Measurements from ENCODE around the gene TSPAN9. TPM values are rescaled to one million over a fixed set of nuclear protein-coding genes. Genes with fewer than 3 reads are reported as not detected.

TSPAN9 gene
- total RNA-seq, 1 experiment from 2014 or later: 13.2 TPM

DNA sequence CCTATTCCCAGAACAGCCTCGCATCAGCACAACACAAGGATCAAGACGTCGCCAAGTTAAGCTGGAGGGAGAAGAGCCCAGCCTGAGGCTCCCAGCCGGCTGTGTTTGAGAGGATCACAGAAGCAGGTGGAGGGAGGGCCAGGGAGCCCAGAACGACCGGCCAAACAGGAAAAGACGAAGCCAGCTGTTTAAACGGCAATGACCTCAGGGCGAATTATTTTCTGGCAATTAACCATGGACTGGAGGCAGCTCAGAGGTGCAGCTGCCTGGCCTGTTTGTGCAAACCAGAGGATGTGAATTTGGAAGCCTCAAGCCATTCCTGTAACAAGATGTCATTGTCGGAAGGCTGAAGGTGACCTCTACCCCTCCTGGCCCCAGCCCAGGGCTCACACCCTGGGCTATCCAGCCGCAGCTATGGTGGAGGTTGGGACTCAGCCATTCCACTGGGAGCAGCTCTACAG lies 238.1 kb downstream of the TSPAN9 start:
- Histone ChIP-seq H3K79me2 (ENCODE audit: insufficient read depth, low read length) (no peaks in the 10 kb centered on the region), H3K4me1 (ENCODE audit: control insufficient read depth in 1 of 2, insufficient read depth in 2 of 2, low read length in 2 of 2) (peaks cover 46 to 72% of the 10 kb centered on the region in 2 experiments), H3K36me3 (ENCODE audit: control insufficient read depth in 1 of 2, insufficient read depth in 2 of 2, low read length in 2 of 2) (no peaks in the 10 kb centered on the region), H3K27me3 (ENCODE audit: insufficient read depth, low read length) (no peaks in the 10 kb centered on the region), H3K4me3 (replicated peaks in 1 of 2; ENCODE audit: low read depth in 1 of 2, low read length in 2 of 2) (no peak overlapping the region), H4K20me1 (ENCODE audit: insufficient read depth) (no peaks in the 10 kb centered on the region), H3K4me2 (ENCODE audit: low read length) (peak overlapping the region; percentile 35), H3K9ac (ENCODE audit: low read length) (no peak overlapping the region), H3K27ac (ENCODE audit: low read depth, low read length) (no peak overlapping the region; the same call in 1 of the 2 replicates), H2AFZ (ENCODE audit: low read depth, low read length, poor library complexity, severe bottlenecking) (no peak overlapping the region), H3K9me3 (ENCODE audit: control insufficient read depth in 1 of 2, insufficient read depth in 1 of 2, low read depth in 1 of 2, low read length in 2 of 2) (no peaks in the 10 kb centered on the region), H3K9me2 (ENCODE audit: insufficient read depth) (no peaks in the 10 kb centered on the region)
- DNase-seq (ENCODE audit: low read depth, low spot score) (no peak), ATAC-seq (no peak)
- TF ChIP-seq EZH2 (IDR thresholded peaks at IDR 0.05) (no peak), POLR2A (IDR thresholded peaks at IDR 0.05; ENCODE audit: borderline replicate concordance, extremely low read depth, insufficient read depth, insufficient read length) (no peak), SIN3A (IDR thresholded peaks at IDR 0.05; ENCODE audit: low read depth) (no peak), YY1 (IDR thresholded peaks at IDR 0.05; ENCODE audit: extremely low read depth, insufficient replicate concordance, low read depth, low read length) (no peak), REST (IDR thresholded peaks at IDR 0.05; ENCODE audit: low read depth) (no peak), CBX3 (IDR thresholded peaks at IDR 0.05; ENCODE audit: low read depth) (no peak), ZNF274 (IDR thresholded peaks at IDR 0.05; ENCODE audit: low read depth, low read length) (no peak), SP1 (IDR thresholded peaks at IDR 0.05; ENCODE audit: low read depth) (no peak), EZH2phosphoT487 (IDR thresholded peaks at IDR 0.05; ENCODE audit: borderline replicate concordance) (no peak), JUND (IDR thresholded peaks at IDR 0.05) (no peak), ZFX (IDR thresholded peaks at IDR 0.05) (no peak)
- TF ChIP-seq, protein P1, sequence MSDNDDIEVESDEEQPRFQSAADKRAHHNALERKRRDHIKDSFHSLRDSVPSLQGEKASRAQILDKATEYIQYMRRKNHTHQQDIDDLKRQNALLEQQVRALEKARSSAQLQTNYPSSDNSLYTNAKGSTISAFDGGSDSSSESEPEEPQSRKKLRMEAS (IDR thresholded peaks at IDR 0.05): no peak
- TF ChIP-seq, protein P2, sequence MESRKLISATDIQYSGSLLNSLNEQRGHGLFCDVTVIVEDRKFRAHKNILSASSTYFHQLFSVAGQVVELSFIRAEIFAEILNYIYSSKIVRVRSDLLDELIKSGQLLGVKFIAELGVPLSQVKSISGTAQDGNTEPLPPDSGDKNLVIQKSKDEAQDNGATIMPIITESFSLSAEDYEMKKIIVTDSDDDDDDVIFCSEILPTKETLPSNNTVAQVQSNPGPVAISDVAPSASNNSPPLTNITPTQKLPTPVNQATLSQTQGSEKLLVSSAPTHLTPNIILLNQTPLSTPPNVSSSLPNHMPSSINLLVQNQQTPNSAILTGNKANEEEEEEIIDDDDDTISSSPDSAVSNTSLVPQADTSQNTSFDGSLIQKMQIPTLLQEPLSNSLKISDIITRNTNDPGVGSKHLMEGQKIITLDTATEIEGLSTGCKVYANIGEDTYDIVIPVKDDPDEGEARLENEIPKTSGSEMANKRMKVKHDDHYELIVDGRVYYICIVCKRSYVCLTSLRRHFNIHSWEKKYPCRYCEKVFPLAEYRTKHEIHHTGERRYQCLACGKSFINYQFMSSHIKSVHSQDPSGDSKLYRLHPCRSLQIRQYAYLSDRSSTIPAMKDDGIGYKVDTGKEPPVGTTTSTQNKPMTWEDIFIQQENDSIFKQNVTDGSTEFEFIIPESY (IDR thresholded peaks at IDR 0.05; ENCODE audit: extremely low read depth, insufficient replicate concordance, low read length): no peak
- ChIA-PET CTCF (interaction anchor here (1.2 to 3.4 kb wide), 4 partner anchors 11 to 488 kb away, joined by 3 to 51 read pairs (median 15); no protein-coding TSS in a partner anchor), RAD21 (ENCODE audit: low non-redundant PET in 1 of 2, low total read pairs in 2 of 2, uncharacterized antibody in 2 of 2, unreplicated experiment in 2 of 2) (interaction anchor here in 1 of 2 experiments (0.6 kb wide), 1 partner anchor 202 kb away, joined by 7 read pairs; no protein-coding TSS in a partner anchor), POLR2A (no interaction called here)
- no TSS peak for BruUV-seq (replicated peaks)
- intact Hi-C loops (cut with micrococcal nuclease): no loop called here

Data from HCT116 (cell line).